HepG2 (cell line): Measurements from ENCODE around the gene COL27A1. TPM values are rescaled to one million over a fixed set of nuclear protein-coding genes. Genes with fewer than 3 reads are reported as not detected.

Source experiments
- CENPT ChIP-seq: sonication (generic); formaldehyde crosslinking; IDR thresholded peaks from 2 replicates; pipeline ENCODE4 v1.8.0; 2022; ENCODE audit warnings: low read depth, mild to moderate bottlenecking, moderate library complexity, missing genetic modification reagents
- HOXA9 ChIP-seq: sonication (generic); formaldehyde crosslinking; IDR thresholded peaks from 2 replicates; pipeline ENCODE4 v1.8.1; 2022; ENCODE audit warnings: missing genetic modification reagents, mild to moderate bottlenecking, moderate library complexity, borderline replicate concordance
- ISL2 ChIP-seq: sonication (generic); formaldehyde crosslinking; IDR thresholded peaks from 2 replicates; pipeline ENCODE4 v1.5.0; 2020; ENCODE audit warnings: missing genetic modification reagents
- MAF1 ChIP-seq: sonication (generic); formaldehyde crosslinking; IDR thresholded peaks from 2 replicates; pipeline ENCODE4 v1.5.0; 2020; ENCODE audit warnings: missing genetic modification reagents, borderline replicate concordance
- MED1 ChIP-seq: sonication (generic); formaldehyde crosslinking; IDR thresholded peaks from 2 replicates; pipeline ENCODE4 v1.4.0; 2020; ENCODE audit warnings: missing genetic modification reagents
- NCOA1 ChIP-seq: sonication (generic); formaldehyde crosslinking; IDR thresholded peaks from 2 replicates; pipeline ENCODE4 v1.9.0; 2021; ENCODE audit warnings: missing genetic modification reagents
- PRDM4 ChIP-seq: sonication (generic); formaldehyde crosslinking; IDR thresholded peaks from 2 replicates; pipeline ENCODE4 v1.9.0; 2021; ENCODE audit warnings: missing genetic modification reagents, borderline replicate concordance
- REPIN1 ChIP-seq: sonication (generic); formaldehyde crosslinking; IDR thresholded peaks from 2 replicates; pipeline ENCODE4 v1.8.0; 2022; ENCODE audit warnings: missing genetic modification reagents, low read depth, mild to moderate bottlenecking, borderline replicate concordance
- SMC3 ChIP-seq: IDR thresholded peaks from 2 replicates; pipeline ENCODE4 v1.6.1; 2011; ENCODE audit warnings: low read length, improper control_type of control experiment
- SNAPC4 ChIP-seq: sonication (generic); formaldehyde crosslinking; IDR thresholded peaks from 2 replicates; pipeline ENCODE4 v1.4.0; 2020; ENCODE audit warnings: mild to moderate bottlenecking, missing genetic modification reagents
- SP4 ChIP-seq: sonication (generic); formaldehyde crosslinking; IDR thresholded peaks from 2 replicates; pipeline ENCODE4 v1.8.1; 2023; ENCODE audit warnings: mild to moderate bottlenecking, missing genetic modification reagents
- STAG1 ChIP-seq: sonication (generic); formaldehyde crosslinking; IDR thresholded peaks from 2 replicates; pipeline ENCODE4 v1.4.0; 2020; ENCODE audit warnings: missing genetic modification reagents
- STAT5B ChIP-seq: sonication (generic); formaldehyde crosslinking; IDR thresholded peaks from 2 replicates; pipeline ENCODE4 v1.4.0; 2020; ENCODE audit warnings: missing genetic modification reagents
- THAP7 ChIP-seq: sonication (generic); formaldehyde crosslinking; IDR thresholded peaks from 2 replicates; pipeline ENCODE4 v1.8.1; 2023; ENCODE audit warnings: mild to moderate bottlenecking, missing genetic modification reagents
- ZBTB42 ChIP-seq: sonication (generic); formaldehyde crosslinking; IDR thresholded peaks from 2 replicates; pipeline ENCODE4 v1.5.0; 2020; ENCODE audit warnings: mild to moderate bottlenecking, missing genetic modification reagents
- ZBTB7A ChIP-seq: sonication (generic); formaldehyde crosslinking; IDR thresholded peaks from 2 replicates; pipeline ENCODE4 v1.8.0; 2022; ENCODE audit warnings: mild to moderate bottlenecking, missing genetic modification reagents
- ZIK1 ChIP-seq: sonication (generic); formaldehyde crosslinking; IDR thresholded peaks from 2 replicates; pipeline ENCODE4 v1.5.0; 2020; ENCODE audit warnings: mild to moderate bottlenecking, low read depth, missing genetic modification reagents, borderline replicate concordance
- ZNF256 ChIP-seq: sonication (generic); formaldehyde crosslinking; conservative IDR thresholded peaks from 2 replicates; pipeline ENCODE4 v1.4.0; 2020; ENCODE audit warnings: missing genetic modification reagents
- ZNF512 ChIP-seq: sonication (generic); formaldehyde crosslinking; IDR thresholded peaks from 2 replicates; pipeline ENCODE4 v1.4.0; 2020; ENCODE audit warnings: mild to moderate bottlenecking, missing genetic modification reagents
- ZNF670 ChIP-seq: sonication (generic); formaldehyde crosslinking; IDR thresholded peaks from 2 replicates; pipeline ENCODE4 v1.8.0; 2022; ENCODE audit warnings: mild to moderate bottlenecking, missing genetic modification reagents, borderline replicate concordance
- polyA plus RNA-seq, 8 experiments: library from polyadenylated mRNA; depleted of rRNA in 3 of 8; stranded (reverse) in 7 of 8; unstranded in 1 of 8; fragments of >200 nt; fragmentation: Illumina TruSeq in 4 of 8; extraction: Trizol in 4 of 8; gene quantifications; 2 replicates each; pipeline versions ENCODE4 v1.2.1 to v1.2.3, GENCODE V29; 2011 to 2016; ENCODE audit warnings: low read depth in 4 of 8, missing spikeins in 1 of 8, mixed read lengths in 1 of 8; ENCODE audit not compliant: insufficient read depth in 1 of 8
- total RNA-seq, 5 experiments: library from RNA; depleted of rRNA; stranded (reverse); fragments of >200 nt; fragmentation: Illumina TruSeq; extraction: Trizol; gene quantifications; 2 replicates each; pipeline ENCODE4 v1.2.3, GENCODE V29; 2016; ENCODE audit warnings: low read depth in 1 of 5

Gene COL27A1
- total and polyA plus RNA-seq, 2 of the 13 experiments (the other 11 are each of a cell fraction or from before 2014, with no cell fraction given): 71.3 to 89.1 TPM

GRCh38 chr9:114108016-114108833, 47.1 kb upstream of the COL27A1 start (continued):
- TF ChIP-seq SNAPC4 (CRISPR knock-in tag) (no peak), THAP7 (CRISPR knock-in tag) (no peak), ISL2 (peak; percentile 71; the same call in 1 of the 2 replicates), ZNF512 (no peak; the same call in 1 of the 2 replicates), ZIK1 (CRISPR knock-in tag) (no peak), ZBTB42 (CRISPR knock-in tag) (no peak), HOXA9 (no peak), SMC3 (peak; percentile 84), ZNF670 (CRISPR knock-in tag) (no peak), SP4 (CRISPR knock-in tag) (peak; percentile 43; the same call in 1 of the 2 replicates), MAF1 (no peak), REPIN1 (peak; percentile 55; the same call in 1 of the 2 replicates), NCOA1 (CRISPR knock-in tag) (no peak; the same call in 1 of the 2 replicates), ZBTB7A (CRISPR knock-in tag) (0 out of 2 replicates have a peak, but pooled peaks have one; percentile 30), CENPT (CRISPR knock-in tag) (no peak), ZNF256 (0 out of 2 replicates have a peak, but pooled peaks have one; percentile 30), MED1 (peak; percentile 79), STAT5B (CRISPR knock-in tag) (no peak), PRDM4 (CRISPR knock-in tag) (no peak), STAG1 (CRISPR knock-in tag) (peak; percentile 100)
